SKM-1 treated with dmso at 0.1 percent for 144 hours (cell line): ENCODE measurements around the gene CRHBP.

Experiments
- DNase-seq: peaks from one replicate; lab custom pipeline; 2025; ENCODE audit not compliant: unreplicated experiment; lab: John Stamatoyannopoulos, UW

Gene CRHBP

GRCh38 chr5:77012601-77013000, 59.8 kb downstream of the CRHBP start:
- no peak for DNase-seq

DNA sequence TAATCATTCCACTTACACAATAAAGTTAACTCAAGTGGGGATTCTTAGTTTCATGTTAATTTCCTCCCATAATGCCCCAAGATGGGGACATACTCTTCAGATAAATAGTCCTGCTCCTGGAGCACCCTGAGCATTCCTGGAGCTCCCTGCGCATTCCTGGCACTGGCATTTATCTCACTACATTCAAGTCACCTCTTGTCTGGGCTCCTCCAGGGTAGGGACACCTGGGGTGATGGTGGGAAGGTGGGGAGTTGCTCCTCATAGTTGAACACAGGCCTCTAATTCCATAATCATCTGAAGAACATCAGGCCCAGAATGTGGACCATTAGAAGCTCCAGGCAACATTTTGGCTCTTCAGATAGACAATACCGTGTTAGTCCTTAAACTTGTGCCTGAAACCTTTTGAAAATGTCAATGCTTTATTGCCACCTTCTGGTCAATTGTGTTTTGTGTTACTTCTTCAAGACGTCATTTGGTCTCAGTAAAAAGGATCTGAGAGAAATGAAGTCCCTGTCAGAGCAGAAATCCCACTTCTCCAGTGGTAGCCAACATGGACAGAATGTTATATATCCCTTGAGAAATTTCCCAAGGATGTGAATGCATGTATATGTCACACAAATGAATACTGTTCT, 63.2 kb downstream of the CRHBP start:
- peak; percentile 27 for DNase-seq

GRCh38 chr5:77016962-77017361, 64.1 kb downstream of the CRHBP start:
- DNase-seq: no peak

DNA sequence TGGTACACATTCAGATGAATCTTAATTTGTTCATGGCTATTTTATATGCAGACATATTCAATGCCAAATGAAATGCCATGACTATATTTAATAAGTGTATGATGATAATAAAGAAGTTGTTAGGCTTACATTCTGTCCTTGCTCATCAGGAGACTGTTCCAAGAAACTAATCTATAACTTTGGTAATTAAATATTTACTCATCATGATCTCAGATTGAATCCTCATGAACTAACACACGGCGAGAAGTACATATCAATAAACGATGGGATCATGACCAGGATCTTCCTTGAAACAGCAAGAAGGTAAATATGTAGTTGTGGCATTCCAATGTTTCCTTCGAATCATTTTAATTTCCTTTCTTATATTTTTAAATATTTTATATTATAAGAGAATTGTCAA, 64.8 kb downstream of the CRHBP start:
- DNase-seq: no peak
